Astrocyte of the cerebellum (primary cell): ENCODE results near the gene EXOC7.

Source experiments
- DNase-seq: peaks from one replicate; pipeline ENCODE4 v3.0.0-alpha.2; 2011; ENCODE audit warnings: low read depth
- H3K4me3 ChIP-seq: 2 replicates; pipeline ENCODE4 v1.5.1; 2011; ENCODE audit warnings: mild to moderate bottlenecking, low read depth, low read length, moderate library complexity
- in situ Hi-C: cut with HindIII; loops from 2 replicates; pipeline ENCODE4 v1.10.0; 2017; ENCODE audit warnings: low sequenced_read_pairs
- TF ChIP-seq, protein P1 (sequence below): IDR thresholded peaks from 2 replicates; pipeline ENCODE4 v1.5.1; 2012; ENCODE audit warnings: low read length, low read depth, moderate library complexity, mild to moderate bottlenecking; ENCODE audit errors: missing control alignments

EXOC7 gene

DNA sequence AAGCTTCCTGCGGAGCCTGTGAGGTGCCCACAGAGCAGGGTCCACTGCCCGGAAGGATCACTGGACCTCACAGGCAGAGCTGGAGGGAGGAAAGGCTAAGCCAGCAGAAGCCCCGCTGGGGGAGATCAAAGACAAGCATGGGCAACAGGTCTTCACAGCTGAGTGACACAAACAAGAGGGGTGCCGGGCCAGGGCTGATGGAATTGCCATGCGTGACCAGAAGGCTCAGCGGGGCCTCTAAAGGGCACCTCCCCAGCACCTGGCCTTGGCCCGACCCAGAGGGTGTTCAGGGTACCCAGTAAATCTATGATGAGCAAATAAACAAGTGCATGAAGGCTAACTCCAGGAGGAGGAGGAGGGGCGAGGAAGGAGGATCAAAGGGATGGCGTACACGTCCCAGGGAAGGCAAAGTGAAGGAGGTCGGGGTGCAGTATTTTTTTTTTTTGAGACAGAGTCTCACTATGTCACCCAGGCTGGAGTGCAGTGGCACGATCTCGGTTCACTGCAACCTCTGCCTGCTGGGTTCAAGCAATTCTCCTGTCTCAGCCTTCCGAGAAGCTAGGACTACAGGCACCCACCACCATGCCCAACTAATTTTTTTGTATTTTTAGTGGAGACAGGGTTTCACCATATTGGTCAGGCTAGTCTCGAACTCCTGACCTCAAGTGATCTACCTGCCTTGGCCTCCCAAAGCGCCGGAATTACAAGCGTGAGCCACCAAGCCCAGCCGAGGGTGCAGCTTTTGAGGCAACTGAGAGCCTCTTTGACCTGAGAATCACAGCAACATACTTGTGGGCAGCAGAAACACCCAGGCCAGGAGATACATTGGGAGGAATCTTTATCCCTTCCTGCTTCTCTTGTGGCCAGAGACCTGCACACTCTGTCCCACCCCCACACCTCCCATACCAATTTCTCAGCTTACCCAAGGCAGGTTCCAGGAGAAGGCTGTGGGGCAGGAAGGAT is 16.1 kb upstream of the EXOC7 start:
- no peak for DNase-seq
- H3K4me3 ChIP-seq: no peak overlapping the region
- TF ChIP-seq, protein P1, sequence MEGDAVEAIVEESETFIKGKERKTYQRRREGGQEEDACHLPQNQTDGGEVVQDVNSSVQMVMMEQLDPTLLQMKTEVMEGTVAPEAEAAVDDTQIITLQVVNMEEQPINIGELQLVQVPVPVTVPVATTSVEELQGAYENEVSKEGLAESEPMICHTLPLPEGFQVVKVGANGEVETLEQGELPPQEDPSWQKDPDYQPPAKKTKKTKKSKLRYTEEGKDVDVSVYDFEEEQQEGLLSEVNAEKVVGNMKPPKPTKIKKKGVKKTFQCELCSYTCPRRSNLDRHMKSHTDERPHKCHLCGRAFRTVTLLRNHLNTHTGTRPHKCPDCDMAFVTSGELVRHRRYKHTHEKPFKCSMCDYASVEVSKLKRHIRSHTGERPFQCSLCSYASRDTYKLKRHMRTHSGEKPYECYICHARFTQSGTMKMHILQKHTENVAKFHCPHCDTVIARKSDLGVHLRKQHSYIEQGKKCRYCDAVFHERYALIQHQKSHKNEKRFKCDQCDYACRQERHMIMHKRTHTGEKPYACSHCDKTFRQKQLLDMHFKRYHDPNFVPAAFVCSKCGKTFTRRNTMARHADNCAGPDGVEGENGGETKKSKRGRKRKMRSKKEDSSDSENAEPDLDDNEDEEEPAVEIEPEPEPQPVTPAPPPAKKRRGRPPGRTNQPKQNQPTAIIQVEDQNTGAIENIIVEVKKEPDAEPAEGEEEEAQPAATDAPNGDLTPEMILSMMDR: no peak
- in situ Hi-C loops: no loop called here

DNA sequence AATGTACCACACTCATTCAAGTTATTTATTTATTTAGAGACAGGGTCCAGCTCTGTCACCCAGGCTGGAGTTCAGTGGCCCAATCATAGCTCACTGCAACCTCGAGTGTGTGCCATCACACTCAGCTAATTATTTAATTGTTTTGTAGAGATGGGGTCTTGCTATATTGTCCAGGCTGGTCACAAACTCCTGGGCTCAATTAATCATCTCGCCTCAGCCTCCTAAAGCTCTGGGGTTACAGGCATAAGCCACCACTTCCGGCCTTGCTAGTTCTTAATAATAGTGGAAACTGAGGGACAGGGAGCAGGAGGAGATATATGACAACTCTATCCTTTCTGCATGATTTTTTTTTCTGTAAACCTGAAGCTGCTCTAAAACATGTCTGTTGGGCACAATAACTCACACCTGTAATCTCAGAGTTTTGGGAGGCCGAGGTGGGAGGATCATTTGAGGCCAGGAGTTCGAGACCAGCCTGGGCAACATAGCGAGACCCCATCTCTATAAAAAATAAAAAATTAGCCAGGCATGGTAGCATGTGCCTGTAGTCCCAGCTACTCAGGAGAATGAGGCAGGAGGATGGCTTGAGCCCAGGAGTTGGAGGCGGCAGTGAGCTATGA is 11.7 kb upstream of the EXOC7 start:
- in situ Hi-C loops: no loop called here
- H3K4me3 ChIP-seq: no peak overlapping the region
- TF ChIP-seq, protein P1: no peak
- DNase-seq: no peak

DNA sequence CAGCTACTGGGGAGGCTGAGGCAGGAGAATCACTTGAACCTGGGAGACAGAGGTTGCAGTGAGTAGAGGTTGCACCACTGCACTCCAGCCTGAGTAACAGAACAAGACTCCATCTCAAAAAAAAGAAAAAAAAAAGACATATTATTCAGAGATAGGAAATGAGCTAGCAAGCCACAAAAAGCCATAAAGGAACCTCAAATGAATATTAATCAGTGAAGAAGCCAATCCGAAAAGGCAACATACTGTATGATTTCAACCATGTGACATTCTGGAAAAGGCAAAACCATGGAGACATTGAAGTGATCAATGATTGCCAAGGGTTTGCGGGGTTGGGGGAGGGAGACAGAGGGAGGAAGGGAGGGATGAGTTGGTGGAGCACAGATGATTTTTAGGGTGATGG is 8.4 kb upstream of the EXOC7 start:
- TF ChIP-seq, protein P1: no peak
- in situ Hi-C loops: no loop called here
- no peak overlapping the region for H3K4me3 ChIP-seq
- no peak for DNase-seq

DNA sequence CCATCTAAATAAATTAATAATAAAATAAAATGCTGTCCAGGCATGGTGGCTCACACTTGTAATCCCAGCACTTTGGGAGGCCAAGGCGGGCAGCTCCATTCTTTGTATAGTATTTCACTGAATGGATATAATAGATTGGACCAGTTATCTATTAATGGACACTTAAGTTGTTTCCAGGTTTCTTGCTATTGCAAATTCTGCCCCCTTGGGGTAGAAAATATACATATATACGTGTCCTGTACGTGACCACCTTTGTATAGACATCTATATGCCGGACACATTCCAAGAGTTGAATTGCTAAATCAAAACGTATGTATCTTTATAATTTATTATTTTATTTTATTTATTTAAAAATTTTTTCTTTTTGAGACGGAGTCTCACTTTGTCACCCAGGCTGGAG is 3.9 kb upstream of the EXOC7 start:
- in situ Hi-C loops: no loop called here
- no peak for DNase-seq
- TF ChIP-seq, protein P1: no peak
- H3K4me3 ChIP-seq: no peak overlapping the region

DNA sequence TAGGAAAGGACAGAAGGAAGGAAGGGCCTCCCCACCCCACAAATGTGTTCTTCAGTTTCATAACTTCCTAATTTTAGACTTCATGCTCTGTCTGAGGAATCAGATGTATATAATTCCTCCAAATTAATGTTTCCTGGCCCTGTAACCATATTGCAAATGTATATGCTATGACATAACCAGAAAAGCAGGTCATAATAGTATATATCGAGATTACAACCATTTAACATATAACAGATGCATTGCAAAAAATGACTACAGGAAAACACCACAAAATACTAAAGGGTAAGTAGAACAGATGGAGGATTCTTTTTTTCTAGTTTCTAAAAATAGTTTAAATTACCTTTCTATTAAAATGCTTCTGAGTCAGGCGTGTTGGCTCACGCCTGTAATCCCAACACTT is 3.1 kb upstream of the EXOC7 start:
- TF ChIP-seq, protein P1: no peak
- in situ Hi-C loops: no loop called here

DNA sequence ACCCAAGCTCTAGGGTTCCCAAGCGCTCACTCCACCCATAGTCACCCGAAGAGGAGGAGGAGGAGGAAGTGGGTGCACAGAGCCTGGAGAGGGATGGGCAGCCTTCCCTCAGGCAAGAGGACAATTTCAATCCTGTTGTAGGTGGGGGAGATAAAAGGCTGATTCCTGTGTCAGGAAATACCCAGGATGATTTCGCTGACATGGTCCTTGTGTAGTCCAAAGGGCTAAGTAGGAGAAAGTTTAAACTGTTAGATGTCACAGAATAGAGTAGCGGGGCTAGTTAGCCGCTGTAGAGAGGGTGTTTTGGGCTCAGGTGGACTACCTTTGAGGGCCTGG is 1.3 kb upstream of the EXOC7 start:
- in situ Hi-C loops: no loop called here
- no peak for DNase-seq
- TF ChIP-seq, protein P1: no peak
- no peak overlapping the region for H3K4me3 ChIP-seq

More for the DNA sequence above, 3.1 kb upstream of the EXOC7 start:
- H3K4me3 ChIP-seq: no peak overlapping the region
- no peak for DNase-seq
